ENCODE measurements around the gene MSH3.
"Not testable (repeated sequence)": the region's sequence is repeated elsewhere in the genome, so short reads cannot be mapped to it uniquely, and the experiment has no call there.

The MSH3 gene

GRCh38 chr5:80902624-80903023, 248.2 kb downstream of the MSH3 start:
- not testable (repeated sequence) for DNase-seq (ENCODE audit: low read depth in 2 of 2)

DNA sequence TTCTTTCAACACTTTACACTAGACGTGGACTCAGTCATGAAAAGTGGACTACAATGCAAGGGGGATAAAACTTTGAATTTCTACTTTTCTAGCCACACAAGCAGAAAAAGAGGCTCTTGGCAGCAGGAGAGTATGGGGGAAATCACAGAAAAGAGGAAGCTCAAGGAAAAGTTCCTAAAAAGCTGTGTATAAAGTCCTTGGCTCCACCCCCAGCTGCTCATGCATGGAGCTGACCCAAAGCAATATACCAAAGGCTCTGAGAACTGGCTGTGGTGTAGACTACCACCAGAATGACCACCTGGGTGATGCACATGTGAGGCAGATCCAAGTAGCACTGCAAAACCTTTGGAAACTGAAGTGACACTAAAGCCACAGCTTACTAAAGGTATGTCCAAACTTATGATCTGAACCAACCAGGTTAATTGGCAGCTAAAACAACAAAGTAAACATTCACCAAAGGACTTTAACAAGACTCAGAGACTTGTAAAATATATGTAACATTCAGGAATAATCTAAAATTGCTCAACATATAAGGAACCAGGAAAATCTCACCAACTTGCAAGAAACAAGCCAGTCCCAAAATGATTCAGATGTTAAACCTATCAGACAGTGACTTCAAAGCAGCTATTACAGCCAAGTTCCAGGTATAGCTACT, 250.2 kb downstream of the MSH3 start:
- DNase-seq (ENCODE audit: low read depth in 2 of 2): no peak

DNA sequence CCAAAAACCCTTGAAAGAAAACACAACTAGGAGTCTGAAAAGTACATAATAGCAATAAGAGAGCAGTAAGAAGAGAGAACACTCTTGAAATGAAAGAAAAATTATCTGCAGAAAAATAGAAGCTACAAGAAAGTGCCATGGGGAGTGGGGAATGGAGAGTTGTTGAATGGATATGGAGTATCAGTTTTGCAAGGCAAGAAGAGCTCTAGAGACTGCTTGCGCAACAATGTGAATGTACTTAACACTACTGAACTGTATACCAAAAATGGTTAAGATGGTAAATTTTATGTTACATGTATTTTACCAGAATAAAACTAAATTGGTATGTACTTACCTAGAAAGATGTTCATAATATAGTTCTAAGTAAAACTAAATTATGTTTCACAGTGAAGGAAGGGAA, 251.0 kb downstream of the MSH3 start:
- DNase-seq (ENCODE audit: low read depth in 2 of 2): no peak

GRCh38 chr5:80912479-80912878, 258.0 kb downstream of the MSH3 start:
- DNase-seq (ENCODE audit: low read depth in 2 of 2): no peak

- DNase-seq (ENCODE audit: low read depth in 2 of 2): no peak
These were observed 261.3 kb downstream of the MSH3 start for GRCh38 chr5:80915716-80916115.

DNA sequence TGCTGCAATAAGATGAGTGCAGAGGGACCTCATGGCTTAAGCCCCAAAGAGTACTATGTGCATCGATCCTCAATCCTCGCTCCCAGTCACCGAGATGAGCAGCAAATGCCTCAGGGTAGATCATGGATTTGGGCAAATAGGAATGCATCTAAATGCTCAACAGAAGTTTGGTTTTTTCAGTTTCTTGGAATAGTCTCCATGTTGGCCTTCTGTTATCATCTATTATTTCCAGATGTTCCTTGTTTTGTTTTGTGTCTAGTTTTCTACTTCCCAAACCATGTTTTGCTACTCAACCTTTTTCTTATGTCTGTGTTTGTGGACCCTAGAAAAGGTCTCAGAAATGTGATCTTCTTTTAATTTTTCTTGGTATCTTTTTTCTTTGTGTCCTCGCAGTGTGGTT, 262.2 kb downstream of the MSH3 start:
- DNase-seq (ENCODE audit: low read depth in 2 of 2): no peak

DNA sequence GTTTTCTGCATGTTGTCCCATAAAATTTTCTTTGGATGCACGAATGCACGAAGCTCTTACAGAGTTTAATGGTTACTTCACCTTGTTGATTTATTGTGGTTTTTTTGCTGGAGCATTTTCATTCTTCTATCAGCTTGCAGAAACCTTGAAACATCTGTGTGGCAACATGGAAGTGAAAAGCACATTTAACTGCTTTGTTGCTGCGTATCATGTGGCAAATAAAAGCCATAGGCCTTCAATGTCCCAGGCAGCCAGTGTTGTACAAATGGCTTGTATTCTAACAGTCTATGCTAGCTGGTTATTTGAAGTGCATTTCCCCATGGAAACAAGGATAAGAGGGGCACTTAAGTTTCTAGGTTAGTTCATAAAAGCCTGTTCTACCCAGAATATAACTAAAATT, 263.2 kb downstream of the MSH3 start:
- peak; percentile 16 to 17 for DNase-seq (ENCODE audit: low read depth in 2 of 2)

DNA sequence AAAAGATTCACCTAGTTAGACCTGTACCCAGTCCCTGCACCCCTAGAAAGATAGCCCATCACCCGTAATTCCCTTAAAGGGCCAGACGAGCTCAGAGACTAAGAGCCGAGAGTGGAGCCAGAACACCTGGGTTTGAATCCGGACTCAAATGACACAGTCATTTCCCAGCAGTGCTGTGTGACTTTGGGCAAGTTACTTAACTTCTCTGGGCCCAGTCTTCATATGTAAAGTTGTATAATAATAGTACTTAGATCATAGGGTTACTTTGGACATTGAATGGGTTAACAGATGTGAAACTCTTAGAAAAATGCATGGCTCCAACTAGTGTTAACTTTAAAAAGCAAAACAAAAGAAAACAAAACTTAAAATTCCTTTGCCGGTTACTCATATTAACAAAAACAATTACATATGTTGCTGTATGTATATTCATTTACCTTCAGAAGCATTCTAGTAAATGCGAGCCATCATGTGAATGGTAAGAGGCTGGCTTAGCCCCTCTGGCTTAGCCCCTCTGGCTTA, 265.3 kb downstream of the MSH3 start:
- DNase-seq (ENCODE audit: low read depth in 2 of 2): no peak

DNA sequence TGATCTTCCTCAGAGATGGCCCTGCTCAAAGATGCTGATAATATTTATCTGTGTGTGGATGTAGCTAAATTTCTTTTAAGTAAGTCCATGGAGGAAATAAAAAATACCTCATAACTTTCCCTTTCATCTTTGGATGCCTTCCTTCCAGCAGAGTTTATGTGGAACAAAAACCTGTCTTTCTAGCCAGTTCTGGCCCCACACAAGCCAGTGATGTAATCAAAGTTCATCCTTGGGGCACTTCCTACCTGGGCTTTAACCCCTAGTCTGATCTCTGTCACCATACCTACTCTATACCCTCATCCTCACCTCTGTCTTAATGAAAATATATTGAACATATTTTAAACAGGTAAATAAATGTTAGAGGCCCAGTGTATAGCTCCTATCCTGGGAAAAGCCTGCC, 265.9 kb downstream of the MSH3 start:
- no peak for DNase-seq (ENCODE audit: low read depth in 2 of 2)

DNA sequence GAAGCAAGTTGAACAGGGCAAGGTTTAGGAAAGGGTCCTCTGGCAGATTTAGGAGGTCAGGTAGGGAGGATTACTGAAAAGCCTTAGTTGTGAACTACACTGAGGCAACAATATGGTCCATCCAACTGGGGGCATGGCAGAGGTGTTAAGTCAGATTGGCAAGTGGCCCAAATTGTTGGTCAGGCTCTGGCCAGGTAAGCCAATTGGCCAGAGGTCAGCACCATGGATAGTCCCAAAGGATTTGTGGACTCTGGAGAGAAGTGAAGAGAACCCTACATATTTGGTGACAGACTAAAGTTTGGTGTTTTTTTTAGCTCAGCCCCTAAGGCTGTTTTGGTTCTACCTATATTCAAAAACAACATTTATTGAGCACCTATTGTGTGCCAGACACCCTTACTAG, 266.6 kb downstream of the MSH3 start:
- no peak for DNase-seq (ENCODE audit: low read depth in 2 of 2)

GRCh38 chr5:80925931-80926330, 271.5 kb downstream of the MSH3 start:
- no peak for DNase-seq (ENCODE audit: low read depth in 2 of 2)
